Neural cell (in vitro differentiated cells): ENCODE results near the gene EHMT1. TPM values are rescaled to one million over a fixed set of nuclear protein-coding genes. Genes with fewer than 3 reads are reported as not detected.

Experiments used
- H2AFZ ChIP-seq: fragments of 200-600, 300-800 bp; sonication (generic), shearing (Covaris generic); 2 replicates; pipeline ENCODE4 v1.6.0; 2014; ENCODE audit warnings: low read depth, mild to moderate bottlenecking, antibody characterized with exemption, low read length, moderate library complexity
- H3F3A ChIP-seq: fragments of 200-600 bp; shearing (Covaris generic); 2 replicates; pipeline ENCODE4 v1.6.1; 2016; ENCODE audit warnings: mild to moderate bottlenecking, moderate library complexity, mixed read lengths, antibody characterized with exemption, low read length; ENCODE audit not compliant: insufficient read depth, poor library complexity, severe bottlenecking
- H3K27ac ChIP-seq: fragments of 200-600, 300-800 bp; sonication (generic), shearing (Covaris generic); 2 replicates; pipeline ENCODE4 v1.5.1; 2014; ENCODE audit warnings: mild to moderate bottlenecking, low read length, moderate library complexity
- H3K27me3 ChIP-seq: fragments of 300-800, 200-600 bp; sonication (generic), shearing (Covaris generic); 2 replicates; pipeline ENCODE4 v1.6.0; 2014; ENCODE audit warnings: mild to moderate bottlenecking, low read depth, low read length, moderate library complexity; ENCODE audit not compliant: insufficient read depth
- H3K36me3 ChIP-seq: fragments of 300-800, 200-600 bp; sonication (generic), shearing (Covaris generic); 2 replicates; pipeline ENCODE4 v1.5.1; 2014; ENCODE audit warnings: mild to moderate bottlenecking, antibody characterized with exemption, low read length, moderate library complexity; ENCODE audit not compliant: insufficient read depth
- H3K4me2 ChIP-seq: fragments of 300-800, 200-600 bp; sonication (generic), shearing (Covaris generic); 2 replicates; pipeline ENCODE4 v1.6.0; 2014; ENCODE audit warnings: mild to moderate bottlenecking, low read length
- H3K4me3 ChIP-seq: fragments of 300-800, 200-600 bp; sonication (generic), shearing (Covaris generic); 2 replicates; pipeline ENCODE4 v1.5.1; 2014; ENCODE audit warnings: mild to moderate bottlenecking, low read length, moderate library complexity
- H3K79me2 ChIP-seq: fragments of 200-600 bp; shearing (Covaris generic); replicated peaks from 2 replicates; pipeline ENCODE4 v1.6.0; 2014; ENCODE audit warnings: mild to moderate bottlenecking, low read length, moderate library complexity; ENCODE audit not compliant: insufficient read depth
- H3K9ac ChIP-seq: fragments of 300-800, 200-600 bp; sonication (generic), shearing (Covaris generic); 2 replicates; pipeline ENCODE4 v1.6.1; 2016; ENCODE audit warnings: mild to moderate bottlenecking, low read length, mixed read lengths
- H3K9me2 ChIP-seq: fragments of 200-600 bp; shearing (Covaris generic); 2 replicates; pipeline ENCODE4 v1.6.1; 2016; ENCODE audit warnings: mild to moderate bottlenecking, low read length, mixed read lengths; ENCODE audit not compliant: insufficient read depth
- H3K9me3 ChIP-seq: fragments of 200-600, 300-800 bp; sonication (generic), shearing (Covaris generic); 2 replicates; pipeline ENCODE4 v1.6.1; 2016; ENCODE audit warnings: mild to moderate bottlenecking, mixed run types, low read length, moderate library complexity, mixed read lengths
- H4K20me1 ChIP-seq: fragments of 200-600 bp; shearing (Covaris generic); 2 replicates; pipeline ENCODE4 v1.6.1; 2016; ENCODE audit warnings: mild to moderate bottlenecking, mixed run types; ENCODE audit not compliant: insufficient read depth
- EP300 ChIP-seq: fragments of 450-650 bp; conservative IDR thresholded peaks from 2 replicates; pipeline ENCODE4 v1.6.1; 2014; ENCODE audit warnings: antibody characterized with exemption, mild to moderate bottlenecking, moderate library complexity; ENCODE audit not compliant: poor library complexity, severe bottlenecking
- EZH2 ChIP-seq: fragments of 200-600, 300-800 bp; shearing (Covaris generic), sonication (generic); IDR thresholded peaks from 2 replicates; pipeline ENCODE4 v1.6.1; 2014; ENCODE audit warnings: antibody characterized with exemption, low read length, borderline replicate concordance, mild to moderate bottlenecking; ENCODE audit not compliant: insufficient read depth, poor library complexity, severe bottlenecking
- MXI1 ChIP-seq: fragments of 450-650 bp; conservative IDR thresholded peaks from 2 replicates; pipeline ENCODE4 v1.6.1; 2014; ENCODE audit warnings: antibody characterized with exemption, mild to moderate bottlenecking; ENCODE audit not compliant: poor library complexity, severe bottlenecking
- POLR2AphosphoS5 ChIP-seq: IDR thresholded peaks from 2 replicates; pipeline ENCODE4 v1.6.1; 2012
- RAD21 ChIP-seq: fragments of 450-650 bp; conservative IDR thresholded peaks from 2 replicates; pipeline ENCODE4 v1.6.1; 2014; ENCODE audit warnings: antibody characterized with exemption, mild to moderate bottlenecking, moderate library complexity
- REST ChIP-seq: IDR thresholded peaks from 2 replicates; pipeline ENCODE4 v1.6.1; 2012; ENCODE audit warnings: borderline replicate concordance
- SMC3 ChIP-seq: fragments of 450-650 bp; conservative IDR thresholded peaks from 2 replicates; pipeline ENCODE4 v1.6.1; 2014; ENCODE audit warnings: antibody characterized with exemption, mild to moderate bottlenecking, moderate library complexity; ENCODE audit not compliant: poor library complexity
- TAF1 ChIP-seq: IDR thresholded peaks from 2 replicates; pipeline ENCODE4 v1.6.1; 2012; ENCODE audit warnings: low read depth
- polyA plus RNA-seq: library from polyadenylated mRNA; depleted of rRNA; stranded (reverse); fragments of >200 nt; gene quantifications from 2 replicates; pipeline ENCODE4 v1.2.3, GENCODE V29; 2014
- TF ChIP-seq, protein P1 (sequence below): fragments of 450-650 bp; IDR thresholded peaks from 2 replicates; pipeline ENCODE4 v1.5.1; 2014; ENCODE audit warnings: antibody characterized with exemption, mild to moderate bottlenecking, moderate library complexity; ENCODE audit not compliant: poor library complexity, severe bottlenecking

Gene EHMT1
- polyA plus RNA-seq, 1 donor from 2014 or later = 53.0 TPM

DNA sequence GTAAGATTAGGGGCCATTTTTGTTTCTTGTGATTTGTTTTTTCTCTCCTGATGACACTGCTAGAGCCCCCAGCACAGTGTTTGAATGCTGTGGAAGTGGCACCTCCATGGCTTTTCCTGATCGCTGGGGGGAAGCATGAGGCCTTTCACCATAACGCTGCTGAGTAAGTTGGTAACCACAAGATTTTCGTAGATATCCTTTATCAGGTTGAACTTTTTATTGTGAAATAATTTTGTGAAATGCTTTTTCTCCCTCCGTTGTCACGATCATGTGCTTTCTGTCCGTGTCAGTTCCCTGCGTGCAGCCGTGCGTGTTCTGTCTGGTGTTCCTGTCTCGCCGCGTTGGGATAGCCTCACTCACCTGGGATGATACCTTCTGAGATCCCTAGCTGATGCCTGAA, 59.4 kb downstream of the EHMT1 start:
- H3K9me2 ChIP-seq = no peaks in the 10 kb centered on the region
- no peaks in the 10 kb centered on the region for H3F3A ChIP-seq
- H3K9ac ChIP-seq = no peak overlapping the region
- H3K27ac ChIP-seq = no peak overlapping the region
- H2AFZ ChIP-seq = no peak overlapping the region
- H3K36me3 ChIP-seq = no peaks in the 10 kb centered on the region
- H3K4me3 ChIP-seq = no peak overlapping the region
- no peaks in the 10 kb centered on the region for H3K27me3 ChIP-seq
- peaks cover 4% of the 10 kb centered on the region for H4K20me1 ChIP-seq
- no peak overlapping the region for H3K4me2 ChIP-seq
- no peak for TF ChIP-seq RAD21
- no peak for TF ChIP-seq EP300
- TF ChIP-seq TAF1 = no peak
- TF ChIP-seq SMC3 = no peak
- no peak for TF ChIP-seq REST
- no peak for TF ChIP-seq MXI1
- TF ChIP-seq EZH2 = no peak
- no peak for TF ChIP-seq POLR2AphosphoS5
- TF ChIP-seq, protein P1, sequence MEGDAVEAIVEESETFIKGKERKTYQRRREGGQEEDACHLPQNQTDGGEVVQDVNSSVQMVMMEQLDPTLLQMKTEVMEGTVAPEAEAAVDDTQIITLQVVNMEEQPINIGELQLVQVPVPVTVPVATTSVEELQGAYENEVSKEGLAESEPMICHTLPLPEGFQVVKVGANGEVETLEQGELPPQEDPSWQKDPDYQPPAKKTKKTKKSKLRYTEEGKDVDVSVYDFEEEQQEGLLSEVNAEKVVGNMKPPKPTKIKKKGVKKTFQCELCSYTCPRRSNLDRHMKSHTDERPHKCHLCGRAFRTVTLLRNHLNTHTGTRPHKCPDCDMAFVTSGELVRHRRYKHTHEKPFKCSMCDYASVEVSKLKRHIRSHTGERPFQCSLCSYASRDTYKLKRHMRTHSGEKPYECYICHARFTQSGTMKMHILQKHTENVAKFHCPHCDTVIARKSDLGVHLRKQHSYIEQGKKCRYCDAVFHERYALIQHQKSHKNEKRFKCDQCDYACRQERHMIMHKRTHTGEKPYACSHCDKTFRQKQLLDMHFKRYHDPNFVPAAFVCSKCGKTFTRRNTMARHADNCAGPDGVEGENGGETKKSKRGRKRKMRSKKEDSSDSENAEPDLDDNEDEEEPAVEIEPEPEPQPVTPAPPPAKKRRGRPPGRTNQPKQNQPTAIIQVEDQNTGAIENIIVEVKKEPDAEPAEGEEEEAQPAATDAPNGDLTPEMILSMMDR = no peak
- no peaks in the 10 kb centered on the region for H3K9me3 ChIP-seq
- H3K79me2 ChIP-seq = peaks cover 71% of the 10 kb centered on the region

DNA sequence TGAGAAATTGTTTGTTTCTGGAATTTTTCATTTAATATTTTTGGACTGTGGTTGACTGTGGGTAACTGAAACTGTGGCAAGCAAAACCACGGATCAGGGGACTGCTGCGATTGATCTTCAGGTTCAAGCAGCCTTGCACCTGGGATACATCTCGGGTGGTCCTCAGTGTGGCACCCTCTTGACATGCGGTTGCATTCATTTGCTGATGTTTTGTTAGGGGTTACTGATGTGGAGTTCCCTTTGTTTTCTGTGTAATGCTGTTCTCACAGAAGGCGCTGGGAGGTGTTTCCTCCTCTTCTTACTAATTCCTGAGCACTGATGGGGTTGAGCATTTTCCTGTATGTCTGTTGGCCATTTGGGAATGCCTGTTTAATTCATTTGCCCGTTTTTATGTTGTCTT, 60.4 kb downstream of the EHMT1 start:
- Histone ChIP-seq H3K4me2 (no peak overlapping the region), H3K9me3 (no peaks in the 10 kb centered on the region), H4K20me1 (peaks cover 3% of the 10 kb centered on the region), H3K4me3 (no peak overlapping the region), H2AFZ (no peak overlapping the region), H3K9ac (no peak overlapping the region), H3K9me2 (no peaks in the 10 kb centered on the region), H3K27me3 (no peaks in the 10 kb centered on the region), H3K36me3 (no peaks in the 10 kb centered on the region), H3F3A (no peaks in the 10 kb centered on the region), H3K27ac (no peak overlapping the region), H3K79me2 (peaks cover 69% of the 10 kb centered on the region)
- TF ChIP-seq SMC3 (no peak), POLR2AphosphoS5 (no peak), TAF1 (no peak), EZH2 (no peak), RAD21 (no peak), EP300 (no peak), MXI1 (no peak), REST (no peak)
- TF ChIP-seq, protein P1 = no peak
